22Rv1 (cell line): Measurements from ENCODE around the gene PPP1R14B.

ENCODE experiments used
- H3K27ac ChIP-seq: fragments of 450-650 bp; 2 replicates; pipeline ENCODE4 v1.5.1; 2017
- ZFX ChIP-seq: fragments of 450-650 bp; IDR thresholded peaks from 2 replicates; pipeline ENCODE4 v1.6.1; 2017; ENCODE audit warnings: antibody characterized with exemption, borderline replicate concordance
- TF ChIP-seq, protein P1 (sequence below): fragments of 450-650 bp; IDR thresholded peaks from 2 replicates; pipeline ENCODE4 v1.5.1; 2017; ENCODE audit warnings: mild to moderate bottlenecking

Gene PPP1R14B

GRCh38 chr11:64248578-64248977 lies 1.8 kb upstream of the PPP1R14B start:
- TF ChIP-seq ZFX: no peak
- TF ChIP-seq, protein P1, sequence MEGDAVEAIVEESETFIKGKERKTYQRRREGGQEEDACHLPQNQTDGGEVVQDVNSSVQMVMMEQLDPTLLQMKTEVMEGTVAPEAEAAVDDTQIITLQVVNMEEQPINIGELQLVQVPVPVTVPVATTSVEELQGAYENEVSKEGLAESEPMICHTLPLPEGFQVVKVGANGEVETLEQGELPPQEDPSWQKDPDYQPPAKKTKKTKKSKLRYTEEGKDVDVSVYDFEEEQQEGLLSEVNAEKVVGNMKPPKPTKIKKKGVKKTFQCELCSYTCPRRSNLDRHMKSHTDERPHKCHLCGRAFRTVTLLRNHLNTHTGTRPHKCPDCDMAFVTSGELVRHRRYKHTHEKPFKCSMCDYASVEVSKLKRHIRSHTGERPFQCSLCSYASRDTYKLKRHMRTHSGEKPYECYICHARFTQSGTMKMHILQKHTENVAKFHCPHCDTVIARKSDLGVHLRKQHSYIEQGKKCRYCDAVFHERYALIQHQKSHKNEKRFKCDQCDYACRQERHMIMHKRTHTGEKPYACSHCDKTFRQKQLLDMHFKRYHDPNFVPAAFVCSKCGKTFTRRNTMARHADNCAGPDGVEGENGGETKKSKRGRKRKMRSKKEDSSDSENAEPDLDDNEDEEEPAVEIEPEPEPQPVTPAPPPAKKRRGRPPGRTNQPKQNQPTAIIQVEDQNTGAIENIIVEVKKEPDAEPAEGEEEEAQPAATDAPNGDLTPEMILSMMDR: no peak
- H3K27ac ChIP-seq: no peak overlapping the region

DNA sequence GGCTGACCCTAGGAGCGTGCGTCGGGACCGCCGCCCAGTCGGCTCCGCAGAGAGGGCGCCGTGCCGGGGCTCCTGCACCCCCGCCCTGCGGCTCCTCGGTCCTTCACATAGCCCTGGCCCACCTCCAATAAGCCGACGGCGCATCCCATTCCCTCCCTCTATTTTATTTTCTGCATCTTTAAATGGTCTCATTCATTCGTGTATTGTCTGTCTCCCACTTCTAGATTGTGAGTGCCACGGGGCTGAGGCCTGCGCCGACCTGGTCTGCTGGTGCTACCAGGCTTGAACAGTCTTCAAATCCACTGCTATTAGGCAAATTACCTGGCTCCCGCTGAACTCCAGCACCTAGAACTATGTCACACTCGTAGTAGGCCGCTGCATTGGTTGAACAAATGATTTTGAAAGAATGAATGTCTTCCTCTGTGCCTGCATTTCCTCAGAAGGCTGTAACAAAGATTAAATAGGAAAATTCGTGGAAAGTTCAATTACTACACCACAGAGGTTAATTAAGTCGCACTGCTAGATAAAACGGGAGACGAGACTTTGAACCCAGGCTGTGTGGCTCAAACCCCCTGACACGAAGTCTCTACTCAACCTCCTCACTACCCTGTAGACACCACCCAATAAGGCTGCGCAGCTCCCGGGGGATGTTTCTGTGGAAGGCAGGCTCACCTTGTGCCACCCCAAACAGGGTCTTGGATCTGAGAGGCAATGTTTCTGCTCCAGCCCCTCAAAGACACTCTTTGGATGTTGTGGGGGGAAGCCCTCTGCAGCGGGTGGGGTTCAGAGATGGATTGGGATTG lies 1.2 kb upstream of the PPP1R14B start:
- no peak for TF ChIP-seq ZFX
- TF ChIP-seq, protein P1: no peak
- peak overlapping the region; percentile 97 for H3K27ac ChIP-seq

- H3K27ac ChIP-seq: peak overlapping the region; percentile 97
Observed at GRCh38 chr11:64246621-64246870, 197 bp downstream of the PPP1R14B start.

GRCh38 chr11:64245797-64246620 lies 734 bp downstream of the PPP1R14B start:
- TF ChIP-seq, protein P1: no peak
- no peak for TF ChIP-seq ZFX
- H3K27ac ChIP-seq: peak overlapping the region; percentile 97

DNA sequence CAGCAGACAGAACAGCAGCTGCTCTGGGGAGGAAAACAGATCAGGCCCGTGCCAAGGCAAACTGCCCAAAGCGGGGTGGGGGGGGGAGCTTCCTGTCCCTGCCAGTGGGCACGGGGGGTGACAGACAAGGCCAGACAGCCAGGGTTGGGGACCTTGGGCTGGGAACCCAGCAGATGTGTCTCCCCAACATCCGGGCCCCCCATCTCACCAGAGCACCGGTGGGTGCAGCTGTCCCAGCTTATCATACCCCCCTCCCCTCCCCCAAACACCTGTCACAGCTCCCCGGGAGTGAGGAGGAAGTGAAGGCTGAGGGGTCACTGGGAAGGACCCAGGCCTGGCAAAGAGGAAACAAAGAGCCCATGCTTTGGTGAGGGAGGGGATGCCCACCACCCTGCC lies 1.3 kb downstream of the PPP1R14B start:
- TF ChIP-seq ZFX: no peak
- TF ChIP-seq, protein P1: no peak
- peak overlapping the region; percentile 97 for H3K27ac ChIP-seq

DNA sequence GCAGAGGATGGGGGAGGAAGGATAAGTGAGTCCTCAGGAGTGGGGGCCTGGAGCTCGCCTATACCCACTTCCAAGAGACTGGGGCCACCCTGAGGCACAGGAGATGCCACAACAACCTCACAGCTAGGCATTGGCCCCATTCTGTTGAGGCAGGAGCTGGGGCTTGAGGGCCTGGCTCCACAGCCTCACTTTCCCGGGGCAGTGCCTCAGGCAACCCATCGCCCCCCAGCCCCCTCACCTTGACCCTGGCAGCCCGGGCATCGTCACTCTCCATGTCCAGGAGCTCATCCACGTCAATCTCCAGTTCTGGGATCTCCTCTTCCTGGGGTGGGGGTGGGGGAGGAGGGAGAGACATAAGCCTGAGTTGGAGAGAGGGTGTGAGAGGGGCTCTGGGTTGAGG lies 1.8 kb downstream of the PPP1R14B start:
- TF ChIP-seq ZFX: no peak
- TF ChIP-seq, protein P1: no peak
- peak overlapping the region; percentile 97 for H3K27ac ChIP-seq

- TF ChIP-seq ZFX: no peak
- TF ChIP-seq, protein P1: no peak
- H3K27ac ChIP-seq: peak overlapping the region; percentile 97
Observed at GRCh38 chr11:64244107-64244506, 2.6 kb downstream of the PPP1R14B start.
